Mucosa of gallbladder (tissue), 1 donor: ENCODE measurements around the gene DNAH8. TPM values are rescaled to one million over a fixed set of nuclear protein-coding genes. Genes with fewer than 3 reads are reported as not detected.
"Not testable (repeated sequence)": the region's sequence is repeated elsewhere in the genome, so short reads cannot be mapped to it uniquely, and the experiment has no call there.

Experiments
- DNase-seq: peaks from one replicate; pipeline ENCODE4 v3.0.0-alpha.2; 2020; ENCODE audit warnings: low spot score
- total RNA-seq: library from RNA; stranded (reverse); gene quantifications from one replicate; pipeline ENCODE4 v1.2.1, GENCODE V29; 2021
- donor health status: DM: no; HTN: no; CAD: no.

DNAH8 gene
- total RNA-seq, 1 donor from 2014 or later: 0.03 TPM

DNA sequence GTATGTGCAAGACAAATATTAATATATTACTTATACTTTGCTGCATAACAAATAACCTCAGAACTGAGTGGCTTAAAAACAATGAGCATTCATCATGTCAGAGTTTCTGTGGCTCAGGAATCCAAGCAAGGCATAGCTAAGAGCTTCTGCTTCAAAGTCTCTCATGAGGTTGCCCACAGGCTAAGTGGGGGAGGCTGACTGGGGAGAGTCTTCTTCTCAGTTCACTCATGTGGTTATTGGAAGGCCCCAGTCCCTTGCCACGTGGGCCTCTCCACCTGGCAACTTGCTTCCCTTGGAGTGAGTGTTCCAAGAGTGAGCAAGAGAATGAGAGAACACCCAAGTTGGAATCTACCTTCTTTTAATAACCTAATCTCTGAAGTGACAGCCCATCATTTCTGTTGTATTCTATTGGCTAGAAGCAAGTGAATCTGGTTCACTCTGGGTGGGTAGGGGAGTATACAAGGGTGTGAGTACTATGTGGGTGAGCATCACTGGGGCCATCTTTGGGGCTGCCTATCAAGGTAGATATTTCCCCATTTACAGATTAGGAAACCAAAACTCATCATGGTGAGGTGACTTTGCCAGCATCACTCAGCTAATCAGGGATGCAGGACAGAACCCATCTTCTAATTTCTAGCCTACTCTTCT lies 36.0 kb downstream of the DNAH8 start:
- no peak for DNase-seq

DNA sequence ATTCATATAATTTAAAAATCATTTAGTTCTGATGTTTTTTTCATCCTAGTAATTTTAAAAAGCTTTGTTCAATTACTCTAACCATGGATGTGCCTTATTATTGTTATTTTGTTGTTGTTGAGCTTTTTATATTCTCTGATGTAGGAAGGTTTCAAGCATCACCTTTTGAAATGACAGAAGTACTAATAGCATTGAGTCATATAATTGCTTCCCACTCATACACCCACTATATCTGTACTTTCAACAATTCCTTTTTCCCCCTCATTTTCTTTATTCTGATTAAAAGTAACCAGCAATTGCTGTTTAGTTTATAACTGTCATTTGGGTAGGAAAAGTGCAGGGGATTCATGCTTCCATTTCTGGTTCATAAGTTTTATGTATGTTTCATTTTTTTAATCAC lies 38.6 kb downstream of the DNAH8 start:
- no peak for DNase-seq

DNA sequence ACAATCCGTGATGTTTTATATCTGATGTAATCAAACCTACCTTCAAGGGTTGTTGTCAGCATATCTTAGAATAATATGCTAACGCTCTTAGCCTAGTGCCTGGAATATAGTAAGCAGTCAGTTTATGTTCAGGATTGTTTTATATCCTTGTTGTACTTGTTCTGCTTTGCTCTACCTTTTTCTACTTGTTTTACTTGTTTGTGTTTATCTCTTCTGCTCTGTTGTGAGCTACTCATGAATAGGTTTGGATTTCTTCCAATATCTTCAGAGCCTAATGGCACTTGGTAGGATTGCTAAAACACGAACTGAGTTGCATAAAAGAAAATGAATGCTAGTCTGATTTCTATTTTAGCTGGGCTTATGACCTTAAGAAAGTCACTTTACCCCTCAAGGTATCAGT lies 40.1 kb downstream of the DNAH8 start:
- no peak for DNase-seq

DNA sequence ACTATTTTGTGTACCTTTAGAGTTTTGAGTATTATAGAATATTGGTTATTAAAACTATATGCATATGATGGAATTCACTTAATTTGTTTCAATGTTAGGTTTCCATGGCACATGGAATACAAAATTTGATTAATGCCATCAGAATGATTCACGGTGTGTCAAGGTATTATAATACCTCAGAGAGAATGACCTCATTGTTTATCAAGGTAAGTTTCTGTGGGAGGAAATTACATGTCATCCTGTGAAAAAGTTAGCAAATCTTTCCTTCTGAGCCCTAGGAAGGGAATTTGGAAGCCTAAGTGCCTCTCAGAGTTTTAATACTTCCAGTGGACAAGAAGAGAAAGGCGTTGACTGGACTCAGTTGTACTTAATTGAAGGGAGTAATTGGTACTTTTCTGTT lies 40.8 kb downstream of the DNAH8 start:
- DNase-seq: no peak

DNA sequence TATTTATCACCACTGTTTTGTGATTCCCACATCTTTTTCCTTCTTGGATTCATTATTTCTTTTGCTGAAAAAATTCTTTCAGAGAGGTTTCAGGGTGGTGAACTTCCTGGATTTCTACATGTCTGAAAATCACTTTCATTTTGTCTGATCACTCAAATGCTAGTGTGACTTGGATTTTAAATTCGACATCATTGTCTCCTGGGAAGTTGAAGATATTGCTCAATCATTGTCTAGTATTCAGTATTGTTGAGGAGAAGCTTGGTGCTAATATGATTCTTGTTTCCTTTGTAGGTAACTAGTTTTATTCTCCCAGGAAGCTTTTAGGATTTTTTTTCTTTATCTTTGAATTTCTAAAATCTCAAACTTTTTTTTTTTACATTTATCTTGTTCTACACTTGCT lies 45.0 kb downstream of the DNAH8 start:
- no peak for DNase-seq

DNA sequence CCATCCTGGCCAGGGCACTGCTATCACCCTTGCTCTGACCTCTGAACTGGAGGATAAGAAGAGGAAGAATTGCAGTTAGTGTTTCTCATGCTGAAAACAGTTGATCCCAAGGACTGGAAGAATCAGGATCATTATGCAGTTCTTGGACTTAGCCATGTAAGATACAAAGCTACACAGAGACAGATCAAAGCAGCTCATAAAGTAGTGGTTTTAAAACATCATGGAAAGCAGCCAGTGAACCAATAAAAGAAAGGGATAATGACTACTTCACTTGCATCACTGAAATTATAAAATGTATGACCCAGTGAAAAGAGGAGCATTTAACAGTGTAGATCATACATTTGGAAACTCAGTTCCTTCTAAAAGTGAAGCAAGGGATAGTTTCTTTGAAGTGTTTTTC lies 47.7 kb downstream of the DNAH8 start:
- no peak for DNase-seq

DNA sequence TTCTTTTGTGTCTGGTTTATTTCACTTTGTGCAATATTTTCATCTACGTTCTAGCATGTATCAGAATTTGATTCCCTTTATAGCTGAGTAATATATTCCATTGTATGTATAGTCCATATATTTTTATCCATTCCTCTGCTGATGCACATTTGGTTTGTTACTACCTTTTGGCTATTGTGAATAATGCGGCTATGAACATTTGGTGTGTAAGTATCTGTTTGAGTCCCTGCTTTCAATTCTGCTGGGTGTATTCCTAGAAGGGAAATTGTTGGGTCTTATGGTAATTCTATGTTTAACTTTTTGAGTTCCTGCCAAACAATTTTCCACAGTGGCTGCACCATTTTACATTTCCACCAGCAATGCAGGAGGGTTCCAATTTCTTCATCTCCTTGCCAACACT lies 52.4 kb downstream of the DNAH8 start:
- DNase-seq: no peak

DNA sequence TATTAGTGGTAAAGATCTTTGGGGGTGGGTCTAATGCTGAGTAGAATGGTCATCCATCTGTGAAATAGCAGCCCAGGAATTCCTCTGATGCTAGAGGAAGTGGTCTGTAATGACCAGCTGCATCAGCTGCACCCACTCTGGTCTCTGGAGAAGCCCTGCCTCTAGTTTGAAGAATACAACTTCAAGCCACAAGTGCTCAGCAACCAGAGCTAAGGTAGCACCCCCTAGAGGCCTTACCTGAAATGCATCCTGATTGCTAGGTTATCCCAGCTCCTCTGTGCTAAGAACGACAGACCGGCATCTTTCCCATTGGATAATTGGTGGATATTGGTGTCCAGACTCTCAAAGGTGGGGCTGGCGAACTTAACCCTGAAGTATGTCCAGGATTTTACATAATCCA lies 58.2 kb downstream of the DNAH8 start:
- no peak for DNase-seq

DNA sequence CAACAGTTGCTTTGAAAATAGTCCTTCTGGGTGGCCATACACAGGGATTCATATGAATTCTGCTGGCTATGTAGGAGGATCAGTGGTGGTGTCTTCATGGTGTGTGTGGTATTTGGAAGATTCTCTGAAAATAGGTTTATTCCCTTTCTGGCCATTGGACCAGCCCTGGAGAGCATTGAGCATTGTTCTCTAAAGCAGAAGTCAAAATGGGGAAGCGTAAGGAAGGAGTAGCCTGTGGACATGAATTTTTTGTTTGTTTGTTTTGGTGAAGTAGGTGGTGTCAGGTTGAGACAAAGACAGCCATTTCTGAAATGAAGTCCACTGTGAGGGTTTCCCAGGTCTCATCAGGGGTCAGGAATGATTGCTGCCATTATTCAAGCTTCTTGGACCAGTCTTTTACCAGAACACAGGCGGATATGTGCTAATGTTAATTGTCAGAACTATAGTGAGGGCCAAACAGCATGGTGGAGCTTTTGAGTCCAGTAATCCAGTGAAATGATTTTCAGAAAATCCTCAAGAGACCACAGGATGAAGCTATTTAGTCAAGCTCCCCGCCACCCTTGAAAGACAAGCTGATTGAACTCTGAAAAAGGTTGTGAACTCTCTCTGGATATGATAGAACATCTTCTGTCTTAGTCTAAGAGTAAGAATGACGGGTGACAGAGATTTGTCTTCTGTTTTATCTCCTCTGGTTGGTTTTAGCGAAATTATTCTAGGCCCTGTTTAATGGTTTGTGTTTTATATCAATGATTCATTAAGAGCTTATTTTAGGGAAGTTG lies 60.0 kb downstream of the DNAH8 start:
- DNase-seq: no peak

DNA sequence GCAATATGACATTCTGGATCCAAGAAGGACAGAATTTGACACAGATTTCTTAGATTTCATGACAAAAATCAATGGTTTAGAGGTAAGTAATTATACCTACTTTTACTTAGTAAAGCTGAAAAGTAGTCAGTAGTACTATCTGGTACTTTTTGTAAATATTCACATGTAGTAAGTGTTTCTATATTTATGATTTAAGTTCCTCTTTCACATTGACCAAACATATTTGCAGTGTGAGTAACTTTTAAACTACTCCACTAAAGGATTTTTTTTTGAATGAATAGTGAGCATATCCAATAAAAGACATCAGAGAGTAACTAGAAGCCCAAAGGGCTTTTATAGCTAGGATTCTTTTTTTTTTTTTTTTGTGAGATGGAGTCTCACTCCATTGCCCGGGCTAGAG lies 60.8 kb downstream of the DNAH8 start:
- DNase-seq: no peak

DNA sequence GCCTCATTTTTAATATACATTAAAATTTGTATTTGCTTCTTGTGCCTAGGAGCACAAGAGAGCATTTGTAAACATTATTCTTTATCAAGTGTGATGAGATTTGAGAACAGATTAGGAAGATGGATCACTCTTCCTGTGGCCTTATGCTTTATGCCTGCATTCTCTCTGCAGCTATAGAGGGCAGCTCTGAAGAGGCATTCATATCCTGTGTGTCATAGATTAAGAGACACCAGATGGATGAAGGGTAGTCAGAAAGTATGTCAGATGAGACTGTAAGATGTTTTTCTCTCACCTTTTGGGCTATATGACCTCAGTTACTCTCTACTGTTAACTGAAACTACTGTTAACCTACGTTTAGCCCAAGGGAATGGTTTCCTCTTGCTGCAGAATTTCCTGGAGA lies 61.4 kb downstream of the DNAH8 start:
- DNase-seq: no peak

DNA sequence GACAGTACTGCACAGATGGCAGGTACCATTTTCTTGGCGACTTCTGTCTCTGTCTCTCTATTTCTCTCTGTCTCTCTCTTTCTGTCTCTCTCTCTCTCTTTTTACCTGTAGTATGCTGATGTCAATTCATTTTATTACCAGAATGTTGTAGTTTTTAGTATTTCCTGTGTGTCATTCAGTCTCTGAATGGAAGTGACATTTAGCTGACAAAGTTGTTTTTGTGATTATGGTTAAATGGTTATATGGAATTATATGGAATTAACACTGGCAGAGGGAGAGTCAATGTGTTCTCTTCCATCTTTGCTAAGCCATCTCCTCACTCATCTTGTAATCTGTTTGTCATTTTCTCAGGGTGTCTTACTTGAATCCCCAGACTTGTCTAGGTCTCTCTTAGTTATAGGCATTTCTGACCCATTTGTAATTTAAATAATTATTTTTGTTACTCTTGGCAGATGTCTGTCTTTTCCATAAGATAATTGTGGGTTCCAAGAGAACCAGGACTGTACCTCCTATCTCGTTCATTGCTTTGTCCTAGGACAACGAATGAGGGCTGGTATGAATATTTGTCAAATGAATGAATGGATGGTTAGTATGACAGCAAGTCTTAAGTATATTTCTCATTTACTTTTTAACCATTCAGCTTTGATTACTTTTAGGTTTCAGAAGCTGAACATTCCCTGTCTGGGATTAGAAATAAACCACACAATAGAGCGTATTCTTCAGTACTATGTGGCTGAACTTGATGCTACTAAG lies 64.4 kb downstream of the DNAH8 start:
- no peak for DNase-seq

DNA sequence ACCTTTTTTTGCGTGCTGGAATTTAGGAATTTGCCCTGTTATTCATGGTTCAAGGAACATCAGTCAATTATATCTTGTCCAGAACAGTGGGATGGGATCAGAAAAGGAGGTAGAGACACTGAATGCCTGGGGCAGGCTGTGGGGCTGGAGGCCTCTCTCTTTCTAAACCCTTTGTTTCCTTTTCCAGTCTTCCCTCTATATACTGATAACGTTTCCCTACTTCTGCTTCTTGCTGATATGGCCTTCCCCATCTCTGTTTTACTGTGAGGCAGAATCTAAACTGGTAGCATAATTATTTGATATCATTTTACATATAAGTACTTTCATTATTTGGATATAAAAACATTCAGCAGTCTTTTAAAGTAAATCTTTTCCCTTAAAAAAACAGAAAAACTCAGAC lies 67.5 kb downstream of the DNAH8 start:
- no peak for DNase-seq

DNA sequence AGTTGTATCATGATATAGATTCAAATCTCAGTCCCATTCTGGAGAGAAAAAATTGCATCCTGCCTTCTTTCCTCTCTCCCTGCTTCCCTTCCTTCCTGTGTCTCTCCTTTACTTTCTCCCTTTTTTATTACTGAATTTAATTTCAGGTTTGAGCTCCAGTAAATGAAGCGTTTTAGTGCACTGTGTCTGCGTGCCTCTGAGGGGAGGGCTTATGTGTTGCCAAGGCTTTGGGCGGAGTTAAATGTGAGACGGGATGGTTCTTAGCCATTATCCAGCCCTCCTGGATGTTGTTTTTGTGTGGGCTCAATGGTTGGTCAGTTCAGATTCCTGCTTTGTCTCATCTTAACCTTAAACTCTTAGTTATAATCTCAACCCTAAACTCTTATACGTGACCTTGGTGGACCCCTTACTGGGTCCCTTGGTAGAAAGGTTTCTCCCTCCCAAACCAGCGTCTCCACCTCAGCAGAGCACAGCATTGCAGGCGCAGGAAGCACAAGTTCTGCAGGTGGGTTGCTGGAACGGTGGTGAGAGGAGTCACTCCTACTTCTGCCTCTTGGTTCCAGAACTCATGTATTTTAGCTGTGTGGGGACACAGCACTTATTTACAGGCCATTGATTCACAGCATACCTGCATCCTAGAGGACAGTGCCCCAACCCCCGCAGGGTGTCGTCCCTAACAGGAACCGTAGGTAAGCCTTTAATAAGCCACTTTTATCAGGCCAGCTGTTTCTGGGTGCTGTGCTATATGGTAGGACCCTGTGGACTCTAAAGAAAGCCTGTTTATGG lies 68.5 kb downstream of the DNAH8 start:
- no peak for DNase-seq

DNA sequence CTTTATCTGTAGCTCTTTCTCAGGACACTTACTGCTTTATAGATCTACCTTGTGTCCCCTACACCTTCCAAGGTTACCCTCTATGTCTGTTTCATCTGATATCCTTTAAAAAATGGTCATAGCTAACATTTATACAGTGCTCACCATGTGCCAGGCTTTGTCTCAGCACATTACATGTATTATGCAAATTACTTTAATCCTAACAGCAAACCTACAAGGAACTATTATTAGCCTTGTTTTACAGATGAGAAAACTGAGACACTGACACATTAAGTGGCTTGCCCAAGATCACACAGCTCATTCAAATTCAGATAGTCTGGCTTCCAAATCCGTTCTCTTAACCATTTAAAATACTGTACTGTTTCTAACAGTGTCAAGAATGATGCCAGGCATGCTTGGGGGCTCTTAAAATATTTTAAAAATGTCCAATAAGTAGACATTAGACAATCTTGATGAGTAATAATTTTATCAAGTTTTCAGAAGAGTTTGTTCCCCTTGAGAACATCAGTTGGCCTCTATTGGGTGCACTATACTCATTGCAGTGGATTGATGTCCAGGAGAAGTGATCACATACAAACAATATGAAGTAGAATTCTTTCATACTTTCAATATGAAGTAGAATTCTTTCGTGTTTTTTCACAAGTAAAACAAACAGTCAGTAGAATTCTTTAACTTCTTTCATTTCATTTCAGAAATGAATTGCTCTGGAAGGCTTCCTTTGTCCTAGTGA lies 69.6 kb downstream of the DNAH8 start:
- no peak for DNase-seq

DNA sequence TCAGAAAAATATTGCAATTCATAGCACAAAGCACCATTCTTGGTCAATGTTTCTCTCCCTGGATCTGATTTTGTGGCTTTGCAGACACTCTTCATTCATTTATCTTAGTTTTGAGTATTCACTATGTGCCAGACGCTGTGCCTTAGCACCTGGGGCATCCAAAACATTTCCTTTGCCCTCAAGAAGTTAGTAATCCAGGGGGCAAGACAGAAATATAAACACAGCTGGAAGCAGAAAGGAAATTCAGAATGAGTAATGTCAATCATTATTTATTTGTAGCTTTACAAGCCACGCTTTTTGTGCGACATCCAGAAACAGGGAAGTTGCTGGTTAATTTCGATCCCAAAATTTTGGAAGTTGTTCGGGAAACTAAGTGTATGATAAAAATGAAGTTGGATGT lies 71.4 kb downstream of the DNAH8 start:
- DNase-seq: no peak

DNA sequence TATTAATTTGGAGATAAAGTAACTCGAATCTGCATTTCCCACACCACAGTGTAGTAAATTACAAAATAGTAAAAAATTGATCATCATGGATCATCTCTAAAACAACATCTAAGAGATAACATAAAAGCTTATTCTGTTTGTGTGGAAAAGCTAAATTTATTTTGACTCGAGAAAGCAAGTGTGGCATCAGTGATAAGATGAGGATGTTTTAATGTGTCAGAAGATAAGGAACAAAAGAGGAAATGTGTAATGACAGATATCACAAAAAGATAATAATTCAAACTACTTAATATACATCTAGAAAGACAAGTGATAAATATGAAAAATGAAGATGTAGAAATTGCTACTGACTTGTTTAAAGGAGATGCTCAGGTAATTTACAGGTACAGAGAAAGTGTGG lies 74.1 kb downstream of the DNAH8 start:
- DNase-seq: no peak

DNA sequence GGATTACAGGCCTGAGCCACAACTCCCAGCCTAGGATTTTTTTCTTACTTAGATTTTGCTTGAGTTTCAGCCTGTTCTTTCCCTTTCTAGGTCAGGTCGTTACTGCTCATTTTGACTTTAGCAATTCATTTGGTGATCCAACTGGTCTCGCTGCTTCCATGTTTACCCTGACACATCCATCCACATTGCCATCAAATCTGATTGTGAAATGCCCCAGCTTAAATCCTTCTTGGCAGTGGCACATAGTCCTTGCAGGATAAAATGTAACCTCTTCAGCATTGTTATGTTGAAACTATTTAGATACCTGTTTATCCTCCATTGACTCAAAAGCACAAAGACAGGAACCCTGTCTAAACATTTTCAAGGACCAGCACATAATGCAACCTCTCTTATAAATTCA lies 77.2 kb downstream of the DNAH8 start:
- DNase-seq: no peak

DNA sequence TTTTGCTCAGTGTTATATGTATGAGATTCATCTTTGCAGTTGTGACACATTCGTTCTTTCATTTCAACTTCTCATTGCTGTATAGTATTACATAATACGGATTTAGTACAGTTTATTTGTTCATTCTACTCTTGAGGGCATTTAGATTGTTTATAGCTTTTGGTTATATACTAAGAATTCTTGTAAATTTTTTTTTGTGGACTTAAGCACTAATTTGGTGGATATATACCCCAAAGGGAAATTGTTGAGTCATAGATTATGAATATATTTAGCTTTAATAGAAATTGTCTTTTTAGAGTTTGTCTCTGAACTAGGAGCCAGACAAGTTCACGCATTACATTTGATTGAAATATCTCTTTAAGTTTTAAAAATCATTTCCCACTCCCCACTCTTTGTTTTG lies 79.6 kb downstream of the DNAH8 start:
- no peak for DNase-seq

DNA sequence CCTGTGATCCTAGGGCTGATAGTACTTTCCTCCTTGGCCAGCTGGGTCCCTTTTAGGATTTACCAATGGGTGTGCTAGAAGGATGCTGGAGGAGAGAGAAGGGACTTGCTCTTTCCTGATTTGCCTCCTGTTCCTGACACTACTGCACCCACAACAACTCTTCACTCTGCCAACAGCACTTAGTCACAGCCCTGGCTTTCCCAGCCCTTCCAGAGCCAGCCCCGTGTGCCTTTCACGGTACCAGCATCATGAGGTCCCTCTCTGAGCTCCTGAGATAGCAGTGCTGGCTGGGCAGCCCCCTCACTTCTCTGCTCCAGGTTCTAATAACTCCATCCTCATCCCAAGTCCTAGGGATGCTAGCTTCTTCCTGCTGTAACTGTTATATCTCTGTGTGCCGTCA lies 80.9 kb downstream of the DNAH8 start:
- no peak for DNase-seq

DNA sequence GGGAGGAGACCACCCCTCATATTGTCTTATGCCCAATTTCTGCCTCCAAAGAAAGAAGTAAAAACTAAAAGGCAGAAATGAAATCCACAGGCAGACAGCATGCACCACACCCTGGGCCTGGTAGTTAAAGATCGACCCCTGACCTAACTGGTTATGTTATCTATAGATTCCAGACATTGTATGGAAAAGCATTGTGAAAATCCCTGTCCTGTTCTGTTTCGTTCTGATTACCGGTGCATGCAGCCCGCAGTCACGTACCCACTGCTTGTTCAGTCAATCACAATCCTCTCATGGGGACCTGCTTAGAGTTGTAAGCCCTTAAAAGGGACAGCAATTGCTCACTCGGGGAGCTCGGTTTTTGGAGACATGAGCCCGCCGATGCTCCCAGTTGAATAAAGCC lies 81.3 kb downstream of the DNAH8 start:
- DNase-seq: not testable (repeated sequence)

DNA sequence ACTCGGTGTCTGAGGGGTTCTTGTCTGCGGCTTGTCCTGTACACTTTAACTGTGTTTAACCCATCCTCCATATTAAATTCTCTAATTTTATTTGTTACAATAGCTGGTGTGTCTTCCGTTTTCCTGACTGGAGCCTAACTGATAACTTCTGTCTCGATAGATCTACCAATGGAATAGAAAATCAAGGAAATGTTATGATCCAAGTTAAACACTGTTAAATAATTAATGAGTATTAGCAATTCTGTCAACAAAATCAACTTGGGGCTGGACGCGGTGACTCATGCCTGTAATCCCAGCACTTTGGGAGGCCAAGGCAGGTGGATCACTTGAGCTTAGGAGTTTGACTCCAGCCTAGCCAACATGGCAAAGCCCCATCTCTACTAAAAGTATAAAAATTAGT lies 81.7 kb downstream of the DNAH8 start:
- DNase-seq: peak; percentile 58
